ENCODE results near the gene KRT16.
A peak's percentile ranks its signal among the peaks of the same experiment; 100 is the strongest.
"Not testable (repeated sequence)": the region's sequence is repeated elsewhere in the genome, so short reads cannot be mapped to it uniquely, and the experiment has no call there.

Gene KRT16

GRCh38 chr17:41629316-41629715 is 16.7 kb upstream of the KRT16 start:
- H3K36me3 ChIP-seq (replicated peaks): no peaks in the 10 kb centered on the region
- no peak overlapping the region for H3K27ac ChIP-seq
- no peak overlapping the region for H3K4me3 ChIP-seq (ENCODE audit: low read depth, low read length)
- no peaks in the 10 kb centered on the region for H3K27me3 ChIP-seq (replicated peaks)
- in situ Hi-C loops (cut with HindIII; ENCODE audit: low pct_ligation_motif_present, low sequenced_read_pairs): no loop called here
- TF ChIP-seq CTCF (IDR thresholded peaks at IDR 0.05; ENCODE audit: low read depth, low read length, missing control alignments): no peak
- DNase-seq: no peak

GRCh38 chr17:41628621-41629255 is 16.2 kb upstream of the KRT16 start:
- H3K27me3 ChIP-seq (replicated peaks); H3K36me3 ChIP-seq (replicated peaks); H3K4me3 ChIP-seq (ENCODE audit: low read depth, low read length); DNase-seq; in situ Hi-C loops (cut with HindIII; ENCODE audit: low pct_ligation_motif_present, low sequenced_read_pairs); H3K27ac ChIP-seq: not testable (repeated sequence)

- H3K27me3 ChIP-seq (replicated peaks); H3K4me3 ChIP-seq (ENCODE audit: low read depth, low read length); H3K36me3 ChIP-seq (replicated peaks); DNase-seq; in situ Hi-C loops (cut with HindIII; ENCODE audit: low pct_ligation_motif_present, low sequenced_read_pairs); H3K27ac ChIP-seq: not testable (repeated sequence)
Measured at GRCh38 chr17:41628073-41628370, 15.5 kb upstream of the KRT16 start.

- no peak overlapping the region for H3K27ac ChIP-seq
- in situ Hi-C loops (cut with HindIII; ENCODE audit: low pct_ligation_motif_present, low sequenced_read_pairs): no loop called here
- TF ChIP-seq CTCF (IDR thresholded peaks at IDR 0.05; ENCODE audit: low read depth, low read length, missing control alignments): no peak
Measured at GRCh38 chr17:41627316-41628072, 14.9 kb upstream of the KRT16 start.

GRCh38 chr17:41626914-41627295 is 14.3 kb upstream of the KRT16 start:
- in situ Hi-C loops (cut with HindIII; ENCODE audit: low pct_ligation_motif_present, low sequenced_read_pairs); H3K27me3 ChIP-seq (replicated peaks); H3K36me3 ChIP-seq (replicated peaks); H3K4me3 ChIP-seq (ENCODE audit: low read depth, low read length); H3K27ac ChIP-seq: not testable (repeated sequence)
- peak; percentile 29 for DNase-seq

More at GRCh38 chr17:41627316-41628072, 14.9 kb upstream of the KRT16 start:
- Histone ChIP-seq H3K36me3 (replicated peaks) (no peaks in the 10 kb centered on the region), H3K27me3 (replicated peaks) (no peaks in the 10 kb centered on the region), H3K4me3 (ENCODE audit: low read depth, low read length) (no peak overlapping the region)
- DNase-seq: no peak

GRCh38 chr17:41626028-41626913 is 13.7 kb upstream of the KRT16 start:
- H3K27me3 ChIP-seq (replicated peaks); H3K27ac ChIP-seq; in situ Hi-C loops (cut with HindIII; ENCODE audit: low pct_ligation_motif_present, low sequenced_read_pairs); H3K36me3 ChIP-seq (replicated peaks); H3K4me3 ChIP-seq (ENCODE audit: low read depth, low read length); DNase-seq: not testable (repeated sequence)

GRCh38 chr17:41625602-41626001 is 13.0 kb upstream of the KRT16 start:
- DNase-seq: peak; percentile 51
- Histone ChIP-seq H3K36me3 (replicated peaks) (no peaks in the 10 kb centered on the region), H3K27ac (no peak overlapping the region), H3K4me3 (ENCODE audit: low read depth, low read length) (no peak overlapping the region), H3K27me3 (replicated peaks) (no peaks in the 10 kb centered on the region)
- in situ Hi-C loops (cut with HindIII; ENCODE audit: low pct_ligation_motif_present, low sequenced_read_pairs): no loop called here
- TF ChIP-seq CTCF (IDR thresholded peaks at IDR 0.05; ENCODE audit: low read depth, low read length, missing control alignments): no peak
